Measurements from ENCODE around the gene ATP8B1. TPM values are rescaled to one million over a fixed set of nuclear protein-coding genes. Genes with fewer than 3 reads are reported as not detected.

Gene ATP8B1
- polyA plus RNA-seq, 3 donors = 0.02 to 0.11 (median 0.03) TPM

GRCh38 chr18:57789759-57790158 is 13.4 kb downstream of the ATP8B1 start:
- no peaks in the 10 kb centered on the region for H3K79me2 ChIP-seq (ENCODE audit: insufficient read depth, low read length)
- intact Hi-C loops (cut with micrococcal nuclease) = no loop called here
- Mint-ChIP-seq H3K4me3 (no peak overlapping the region), H3K9me3 (peaks cover 0 to 4% (median 0%) of the 10 kb centered on the region in 7 donors), H3K27ac (no peak overlapping the region), H3K36me3 (peaks cover 0 to 2% of the 10 kb centered on the region in 2 donors), H3K27me3 (ENCODE audit: low read depth in 3 of 3) (peaks cover 5 to 8% (median 6%) of the 10 kb centered on the region in 3 donors), H3K4me1 (peaks cover 10% of the 10 kb centered on the region)
- DNase-seq = no peak
- no peaks in the 10 kb centered on the region for H3K36me3 ChIP-seq (replicated peaks in 1 of 2; ENCODE audit: control insufficient read depth in 1 of 2, insufficient read depth in 2 of 2, low read length in 2 of 2)
- no peaks in the 10 kb centered on the region for H4K20me1 ChIP-seq (ENCODE audit: insufficient read depth, low read length)
- H3K4me1 ChIP-seq (ENCODE audit: control insufficient read depth in 1 of 2, insufficient read depth in 2 of 2, low read length in 2 of 2) = peaks cover 0 to 1% of the 10 kb centered on the region in 2 donors
- H2AFZ ChIP-seq (ENCODE audit: insufficient read depth, low read depth, low read length, poor library complexity, severe bottlenecking) = no peak overlapping the region
- H3K4me2 ChIP-seq (replicated peaks; ENCODE audit: extremely low read depth, low read length, poor library complexity, severe bottlenecking) = no peak overlapping the region
- no peak for TF ChIP-seq CTCF (IDR thresholded peaks at IDR 0.05)
- H3K9me3 ChIP-seq (replicated peaks in 1 of 2; ENCODE audit: control insufficient read depth in 1 of 2, insufficient read depth in 1 of 2, low read length in 2 of 2) = no peaks in the 10 kb centered on the region
- 100% methylated on average over 3 of the region's 4 CpGs for WGBS (ENCODE audit: insufficient coverage)
- H3K27me3 ChIP-seq (ENCODE audit: control insufficient read depth in 2 of 2, insufficient read depth in 2 of 2, low read length in 2 of 2) = no peaks in the 10 kb centered on the region
- no peak overlapping the region for H3K9ac ChIP-seq (ENCODE audit: insufficient read depth, low read length, poor library complexity, severe bottlenecking)
- H3K4me3 ChIP-seq (replicated peaks in 1 of 3; ENCODE audit: low read depth in 2 of 3, low read length in 3 of 3) = no peak overlapping the region
- no peak overlapping the region for H3K27ac ChIP-seq (ENCODE audit: low read depth in 1 of 2, low read length in 2 of 2)

- Histone ChIP-seq H3K79me2 (ENCODE audit: insufficient read depth, low read length) (no peaks in the 10 kb centered on the region), H3K9me3 (replicated peaks in 1 of 2; ENCODE audit: control insufficient read depth in 1 of 2, insufficient read depth in 1 of 2, low read length in 2 of 2) (no peaks in the 10 kb centered on the region), H3K4me2 (replicated peaks; ENCODE audit: extremely low read depth, low read length, poor library complexity, severe bottlenecking) (no peak overlapping the region), H3K27ac (ENCODE audit: low read depth in 1 of 2, low read length in 2 of 2) (no peak overlapping the region), H3K4me3 (replicated peaks in 1 of 3; ENCODE audit: low read depth in 2 of 3, low read length in 3 of 3) (no peak overlapping the region), H3K36me3 (replicated peaks in 1 of 2; ENCODE audit: control insufficient read depth in 1 of 2, insufficient read depth in 2 of 2, low read length in 2 of 2) (no peaks in the 10 kb centered on the region), H3K9ac (ENCODE audit: insufficient read depth, low read length, poor library complexity, severe bottlenecking) (no peak overlapping the region), H3K27me3 (ENCODE audit: control insufficient read depth in 2 of 2, insufficient read depth in 2 of 2, low read length in 2 of 2) (no peaks in the 10 kb centered on the region), H4K20me1 (ENCODE audit: insufficient read depth, low read length) (no peaks in the 10 kb centered on the region), H3K4me1 (ENCODE audit: control insufficient read depth in 1 of 2, insufficient read depth in 2 of 2, low read length in 2 of 2) (peaks cover 3 to 8% of the 10 kb centered on the region in 2 donors), H2AFZ (ENCODE audit: insufficient read depth, low read depth, low read length, poor library complexity, severe bottlenecking) (no peak overlapping the region)
- DNase-seq = no peak
- TF ChIP-seq CTCF (IDR thresholded peaks at IDR 0.05) = no peak
- intact Hi-C loops (cut with micrococcal nuclease) = no loop called here
- Mint-ChIP-seq H3K4me3 (no peak overlapping the region), H3K27me3 (ENCODE audit: low read depth in 3 of 3) (peaks cover 5 to 6% (median 5%) of the 10 kb centered on the region in 3 donors), H3K9me3 (peaks cover 0 to 3% (median 0%) of the 10 kb centered on the region in 7 donors), H3K36me3 (peaks cover 0 to 2% of the 10 kb centered on the region in 2 donors), H3K27ac (no peak overlapping the region), H3K4me1 (peaks cover 15% of the 10 kb centered on the region)
- 100% methylated on average over 5 of the region's 6 CpGs for WGBS (ENCODE audit: insufficient coverage)
These were observed 14.0 kb downstream of the ATP8B1 start for GRCh38 chr18:57789090-57789489.

All from CD14-positive monocyte (primary cell).